ENCODE data around the gene TMEM273.

DNA sequence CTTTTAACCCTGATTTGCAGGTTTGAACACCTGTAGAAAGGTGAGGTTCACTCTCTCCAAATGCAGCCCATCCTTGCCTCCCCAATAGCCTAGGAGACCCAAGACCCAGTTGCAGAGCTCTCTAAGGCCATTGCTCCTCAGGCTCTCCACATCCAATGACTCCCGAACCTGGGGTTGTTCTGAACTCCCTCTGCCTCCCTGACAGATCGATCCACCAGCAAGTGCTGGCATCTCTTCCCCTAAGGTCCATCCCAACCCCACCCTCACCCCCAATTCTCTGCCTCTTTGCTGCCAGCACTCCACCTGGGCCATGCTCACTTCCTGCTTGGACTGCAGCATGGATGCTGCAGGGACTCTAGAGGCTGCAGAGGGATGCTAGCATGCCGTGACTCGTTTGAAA is 35.1 kb downstream of the TMEM273 start:
- TF ChIP-seq, protein P1, sequence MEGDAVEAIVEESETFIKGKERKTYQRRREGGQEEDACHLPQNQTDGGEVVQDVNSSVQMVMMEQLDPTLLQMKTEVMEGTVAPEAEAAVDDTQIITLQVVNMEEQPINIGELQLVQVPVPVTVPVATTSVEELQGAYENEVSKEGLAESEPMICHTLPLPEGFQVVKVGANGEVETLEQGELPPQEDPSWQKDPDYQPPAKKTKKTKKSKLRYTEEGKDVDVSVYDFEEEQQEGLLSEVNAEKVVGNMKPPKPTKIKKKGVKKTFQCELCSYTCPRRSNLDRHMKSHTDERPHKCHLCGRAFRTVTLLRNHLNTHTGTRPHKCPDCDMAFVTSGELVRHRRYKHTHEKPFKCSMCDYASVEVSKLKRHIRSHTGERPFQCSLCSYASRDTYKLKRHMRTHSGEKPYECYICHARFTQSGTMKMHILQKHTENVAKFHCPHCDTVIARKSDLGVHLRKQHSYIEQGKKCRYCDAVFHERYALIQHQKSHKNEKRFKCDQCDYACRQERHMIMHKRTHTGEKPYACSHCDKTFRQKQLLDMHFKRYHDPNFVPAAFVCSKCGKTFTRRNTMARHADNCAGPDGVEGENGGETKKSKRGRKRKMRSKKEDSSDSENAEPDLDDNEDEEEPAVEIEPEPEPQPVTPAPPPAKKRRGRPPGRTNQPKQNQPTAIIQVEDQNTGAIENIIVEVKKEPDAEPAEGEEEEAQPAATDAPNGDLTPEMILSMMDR (IDR thresholded peaks at IDR 0.05): no peak
- no peak for TF ChIP-seq POLR2AphosphoS5 (IDR thresholded peaks at IDR 0.05)

Measured in suprapubic skin (tissue), 3 donors.